Measurements from ENCODE around the gene ACBD4. TPM values are rescaled to one million over a fixed set of nuclear protein-coding genes. Genes with fewer than 3 reads are reported as not detected.

Gene ACBD4
- total RNA-seq, 4 donors from 2014 or later = 7.8 to 37.7 (median 26.1) TPM

- Histone ChIP-seq H3K27ac (peak overlapping the region; percentile 99), H3K4me1 (peaks cover 7 to 8% of the 10 kb centered on the region in 2 donors), H3K9me3 (no peaks in the 10 kb centered on the region), H3K27me3 (no peaks in the 10 kb centered on the region), H3K4me3 (peak overlapping the region; percentile 74 to 76), H3K36me3 (no peaks in the 10 kb centered on the region)
- intact Hi-C loops (cut with DNase I; ENCODE audit: low total_unique reads) = no loop called here
- peak; percentile 83 to 89 for DNase-seq
- TF ChIP-seq POLR2A (IDR thresholded peaks at IDR 0.05) = peak; percentile 16 to 38
- TF ChIP-seq CTCF (IDR thresholded peaks at IDR 0.05) = peak in 2 of 4 experiments; percentile 7 to 11
Measured at GRCh38 chr17:45147581-45148182, 12.2 kb downstream of the ACBD4 start.

- Histone ChIP-seq H3K27me3 (no peaks in the 10 kb centered on the region), H3K27ac (peak within 1 kb of the TSS; percentile 99), H3K4me1 (peaks cover 7 to 8% of the 10 kb centered on the region in 2 donors), H3K4me3 (peak within 1 kb of the TSS; percentile 74 to 76), H3K9me3 (no peaks in the 10 kb centered on the region), H3K36me3 (no peaks in the 10 kb centered on the region)
- DNase-seq = peak; percentile 99
- intact Hi-C loops (cut with DNase I; ENCODE audit: low total_unique reads) = no loop called here
- TF ChIP-seq POLR2A (IDR thresholded peaks at IDR 0.05) (peak; percentile 98 to 99), CTCF (IDR thresholded peaks at IDR 0.05) (peak in 1 of 4 experiments; percentile 28)
Measured at GRCh38 chr17:45148183-45149036, 12.9 kb downstream of the ACBD4 start, which contains the start of gene HEXIM1. Gene HEXIM1, plus strand, starts transcription at chr17:45148475. Its CDS starts 716 bp downstream, at chr17:45149191.

GRCh38 chr17:45149037-45149668, 13.7 kb downstream of the ACBD4 start:
- Histone ChIP-seq H3K27me3 (no peaks in the 10 kb centered on the region), H3K4me1 (peaks cover 7 to 8% of the 10 kb centered on the region in 2 donors), H3K4me3 (peak overlapping the region; percentile 71 to 76), H3K27ac (peak overlapping the region; percentile 97 to 99), H3K9me3 (no peaks in the 10 kb centered on the region), H3K36me3 (no peaks in the 10 kb centered on the region)
- peak; percentile 73 to 90 (median 80) for TF ChIP-seq CTCF (IDR thresholded peaks at IDR 0.05)
- TF ChIP-seq POLR2A (IDR thresholded peaks at IDR 0.05) = peak; percentile 35 to 49
- intact Hi-C loops (cut with DNase I; ENCODE audit: low total_unique reads) = no loop called here
- DNase-seq = peak; percentile 87 to 89

- no peak for TF ChIP-seq POLR2A (IDR thresholded peaks at IDR 0.05)
- TF ChIP-seq CTCF (IDR thresholded peaks at IDR 0.05) = no peak
- H3K9me3 ChIP-seq = no peaks in the 10 kb centered on the region
- peak overlapping the region; percentile 97 to 99 for H3K27ac ChIP-seq
- H3K4me1 ChIP-seq = peaks cover 7 to 8% of the 10 kb centered on the region in 2 donors
- intact Hi-C loops (cut with DNase I; ENCODE audit: low total_unique reads) = no loop called here
- H3K4me3 ChIP-seq = peak overlapping the region; percentile 71 to 76
- H3K36me3 ChIP-seq = no peaks in the 10 kb centered on the region
- peak; percentile 75 to 80 for DNase-seq
- no peaks in the 10 kb centered on the region for H3K27me3 ChIP-seq
Measured at GRCh38 chr17:45149669-45150664, 14.5 kb downstream of the ACBD4 start.
